Fibroblast of lung (primary cell): ENCODE data around the gene ITPRIPL1. TPM values are rescaled to one million over a fixed set of nuclear protein-coding genes. Genes with fewer than 3 reads are reported as not detected.

ENCODE experiments used
- DNase-seq, 2 donors: peaks; one replicate each; pipeline versions ENCODE4 v3.0.0 to v3.0.0-alpha.2; 2010; ENCODE audit warnings: low read depth in 2 of 2
- H2AFZ ChIP-seq: 2 replicates; pipeline ENCODE4 v1.5.1; 2012; ENCODE audit warnings: low read length, control low read depth, inconsistent platforms
- H3K27ac ChIP-seq: 2 replicates; pipeline ENCODE4 v1.5.1; 2011; ENCODE audit warnings: low read length, control low read depth; ENCODE audit not compliant: insufficient read depth
- H3K27me3 ChIP-seq: 2 replicates; pipeline ENCODE4 v1.5.1; 2011; ENCODE audit warnings: mild to moderate bottlenecking, low read length; ENCODE audit not compliant: control insufficient read depth, insufficient read depth
- H3K36me3 ChIP-seq: 2 replicates; pipeline ENCODE4 v1.5.1; 2011; ENCODE audit warnings: low read length; ENCODE audit not compliant: control insufficient read depth, insufficient read depth
- H3K4me1 ChIP-seq: 2 replicates; pipeline ENCODE4 v1.5.1; 2011; ENCODE audit warnings: low read length; ENCODE audit not compliant: control insufficient read depth, insufficient read depth; ENCODE audit errors: extremely low read depth
- H3K4me2 ChIP-seq: 2 replicates; pipeline ENCODE4 v1.5.1; 2011; ENCODE audit warnings: low read length, control low read depth; ENCODE audit not compliant: insufficient read depth; ENCODE audit errors: extremely low read depth
- H3K4me3 ChIP-seq, 4 experiments: fragments of 200-600 bp in 1 of 4; sonication (generic) in 1 of 4; replicated peaks in 1 of 4; 2 replicates each; pipeline ENCODE4 v1.5.1; 2011 to 2016; ENCODE audit warnings: low read length in 4 of 4, low read depth in 3 of 4, mild to moderate bottlenecking in 3 of 4, control low read depth in 2 of 4, inconsistent platforms in 1 of 4, mixed read lengths in 1 of 4; ENCODE audit not compliant: insufficient read depth in 1 of 4; ENCODE audit errors: control extremely low read depth in 1 of 4
- H3K79me2 ChIP-seq: 2 replicates; pipeline ENCODE4 v1.5.1; 2012; ENCODE audit warnings: mild to moderate bottlenecking, low read length, inconsistent platforms; ENCODE audit not compliant: control insufficient read depth, insufficient read depth
- H3K9ac ChIP-seq: 2 replicates; pipeline ENCODE4 v1.5.1; 2011; ENCODE audit warnings: mild to moderate bottlenecking, low read length, control low read depth; ENCODE audit not compliant: insufficient read depth
- H3K9me3 ChIP-seq: 2 replicates; pipeline ENCODE4 v1.5.1; 2012; ENCODE audit warnings: low read depth, low read length; ENCODE audit not compliant: control insufficient read depth, insufficient read depth
- H4K20me1 ChIP-seq: 2 replicates; pipeline ENCODE4 v1.5.1; 2011; ENCODE audit warnings: low read length; ENCODE audit not compliant: control insufficient read depth, insufficient read depth; ENCODE audit errors: extremely low read depth
- EZH2 ChIP-seq: IDR thresholded peaks from 2 replicates; pipeline ENCODE4 v1.5.1; 2012; ENCODE audit warnings: low read length, control low read depth, mild to moderate bottlenecking; ENCODE audit errors: missing control alignments
- polyA plus RNA-seq, 2 donors: library from polyadenylated mRNA; depleted of rRNA in 1 of 2; stranded (reverse) in 1 of 2; unstranded in 1 of 2; fragments of >200 nt; gene quantifications; 2 replicates each; pipeline ENCODE4 v1.2.1, GENCODE V29; 2011 to 2012; ENCODE audit warnings: missing spikeins in 1 of 2
- total RNA-seq: library from RNA; depleted of rRNA; stranded (reverse); fragments of >200 nt; gene quantifications from 2 replicates; pipeline ENCODE4 v1.2.1, GENCODE V29; 2014
- TF ChIP-seq, protein P1 (sequence below), 2 donors: IDR thresholded peaks in 1 of 2; conservative IDR thresholded peaks in 1 of 2; 1 replicate in 1 of 2; 2 replicates in 1 of 2; pipeline ENCODE4 v1.5.1; 2011 to 2012; ENCODE audit warnings: low read length in 2 of 2, control low read depth in 1 of 2, inconsistent platforms in 1 of 2, low read depth in 1 of 2, mild to moderate bottlenecking in 1 of 2

Gene ITPRIPL1
- total and polyA plus RNA-seq, 2 donors (not counting 1 experiment from before 2014, with no cell fraction given) = 2.0 to 4.1 TPM

- Histone ChIP-seq H3K27ac (no peak overlapping the region), H3K36me3 (peaks cover 9% of the 10 kb centered on the region), H3K4me1 (peaks cover 5% of the 10 kb centered on the region), H3K79me2 (peaks cover 10% of the 10 kb centered on the region), H4K20me1 (no peaks in the 10 kb centered on the region), H3K4me3 (no peak overlapping the region), H2AFZ (no peak overlapping the region), H3K9ac (no peak overlapping the region), H3K27me3 (no peaks in the 10 kb centered on the region), H3K4me2 (no peak overlapping the region), H3K9me3 (no peaks in the 10 kb centered on the region)
- DNase-seq = no peak
- TF ChIP-seq EZH2 = no peak
- TF ChIP-seq, protein P1, sequence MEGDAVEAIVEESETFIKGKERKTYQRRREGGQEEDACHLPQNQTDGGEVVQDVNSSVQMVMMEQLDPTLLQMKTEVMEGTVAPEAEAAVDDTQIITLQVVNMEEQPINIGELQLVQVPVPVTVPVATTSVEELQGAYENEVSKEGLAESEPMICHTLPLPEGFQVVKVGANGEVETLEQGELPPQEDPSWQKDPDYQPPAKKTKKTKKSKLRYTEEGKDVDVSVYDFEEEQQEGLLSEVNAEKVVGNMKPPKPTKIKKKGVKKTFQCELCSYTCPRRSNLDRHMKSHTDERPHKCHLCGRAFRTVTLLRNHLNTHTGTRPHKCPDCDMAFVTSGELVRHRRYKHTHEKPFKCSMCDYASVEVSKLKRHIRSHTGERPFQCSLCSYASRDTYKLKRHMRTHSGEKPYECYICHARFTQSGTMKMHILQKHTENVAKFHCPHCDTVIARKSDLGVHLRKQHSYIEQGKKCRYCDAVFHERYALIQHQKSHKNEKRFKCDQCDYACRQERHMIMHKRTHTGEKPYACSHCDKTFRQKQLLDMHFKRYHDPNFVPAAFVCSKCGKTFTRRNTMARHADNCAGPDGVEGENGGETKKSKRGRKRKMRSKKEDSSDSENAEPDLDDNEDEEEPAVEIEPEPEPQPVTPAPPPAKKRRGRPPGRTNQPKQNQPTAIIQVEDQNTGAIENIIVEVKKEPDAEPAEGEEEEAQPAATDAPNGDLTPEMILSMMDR (conservative IDR thresholded peaks at IDR 0.05 in 1 of 2, IDR thresholded peaks at IDR 0.05 in 1 of 2; ENCODE audit: low read depth in 1 of 2, low read length in 2 of 2) = no peak
Observed at GRCh38 chr2:96345868-96346462, 20.8 kb downstream of the ITPRIPL1 start.

- Histone ChIP-seq H3K9ac (no peak overlapping the region), H3K27ac (no peak overlapping the region), H3K27me3 (no peaks in the 10 kb centered on the region), H3K4me1 (peaks cover 3% of the 10 kb centered on the region), H3K4me2 (no peak overlapping the region), H3K79me2 (peaks cover under 1% of the 10 kb centered on the region), H3K9me3 (no peaks in the 10 kb centered on the region), H3K4me3 (no peak overlapping the region), H2AFZ (no peak overlapping the region), H3K36me3 (peaks cover 9% of the 10 kb centered on the region), H4K20me1 (no peaks in the 10 kb centered on the region)
- DNase-seq = no peak
- TF ChIP-seq, protein P1 (conservative IDR thresholded peaks at IDR 0.05 in 1 of 2, IDR thresholded peaks at IDR 0.05 in 1 of 2; ENCODE audit: low read depth in 1 of 2, low read length in 2 of 2) = no peak
- TF ChIP-seq EZH2 = no peak
Observed at GRCh38 chr2:96347395-96347794, 22.3 kb downstream of the ITPRIPL1 start.

DNA sequence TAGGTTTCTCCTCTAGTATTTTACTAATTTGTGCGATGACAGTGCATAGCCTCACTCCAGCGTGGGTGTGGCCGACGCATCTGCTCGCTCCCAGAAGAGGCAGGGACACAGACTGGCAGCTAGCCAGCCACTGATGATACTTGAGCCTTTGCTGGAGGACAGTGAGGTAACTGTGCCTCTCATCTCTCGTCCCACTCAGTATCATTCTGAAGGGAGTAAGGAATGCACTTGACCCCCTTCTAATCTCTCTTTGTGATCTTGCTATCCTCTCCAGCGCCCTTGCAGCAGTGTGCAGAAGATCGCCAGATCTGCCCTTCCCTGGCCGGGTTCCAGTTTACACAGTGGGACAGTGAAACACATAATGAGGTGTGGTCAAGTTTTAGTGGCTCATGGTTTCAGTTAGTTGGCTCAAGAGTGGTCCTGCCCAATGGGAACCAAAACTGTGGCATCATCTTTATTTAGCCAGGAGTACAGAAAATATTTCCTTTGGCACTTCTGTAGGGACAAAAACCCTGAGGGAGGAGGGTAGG is 28.0 kb downstream of the ITPRIPL1 start:
- no peak overlapping the region for H3K9ac ChIP-seq
- H3K4me3 ChIP-seq = no peak overlapping the region
- peak overlapping the region; percentile 53 for H2AFZ ChIP-seq

More for the DNA sequence above, 28.0 kb downstream of the ITPRIPL1 start:
- peak overlapping the region; percentile 60 for H3K27ac ChIP-seq
- no peak overlapping the region for H3K4me2 ChIP-seq
- H3K79me2 ChIP-seq = no peaks in the 10 kb centered on the region
- no peak for DNase-seq
- H3K36me3 ChIP-seq = peaks cover 3% of the 10 kb centered on the region
- H4K20me1 ChIP-seq = no peaks in the 10 kb centered on the region
- no peak for TF ChIP-seq EZH2
- TF ChIP-seq, protein P1 (conservative IDR thresholded peaks at IDR 0.05 in 1 of 2, IDR thresholded peaks at IDR 0.05 in 1 of 2; ENCODE audit: low read depth in 1 of 2, low read length in 2 of 2) = no peak
- no peaks in the 10 kb centered on the region for H3K27me3 ChIP-seq
- H3K9me3 ChIP-seq = no peaks in the 10 kb centered on the region
- peaks cover 5% of the 10 kb centered on the region for H3K4me1 ChIP-seq
